HG03175 (cell line): ENCODE results near the gene RUNX3.

Source experiments
- ATAC-seq: cut with Tn5 transposase; IDR thresholded peaks from one replicate; pipeline ENCODE4 v1.9.1; 2021; ENCODE audit warnings: mild to moderate bottlenecking, moderate library complexity; ENCODE audit not compliant: unreplicated experiment

RUNX3 gene

GRCh38 chr1:24866211-24867083 lies 63.6 kb downstream of the RUNX3 start:
- ATAC-seq = no peak

DNA sequence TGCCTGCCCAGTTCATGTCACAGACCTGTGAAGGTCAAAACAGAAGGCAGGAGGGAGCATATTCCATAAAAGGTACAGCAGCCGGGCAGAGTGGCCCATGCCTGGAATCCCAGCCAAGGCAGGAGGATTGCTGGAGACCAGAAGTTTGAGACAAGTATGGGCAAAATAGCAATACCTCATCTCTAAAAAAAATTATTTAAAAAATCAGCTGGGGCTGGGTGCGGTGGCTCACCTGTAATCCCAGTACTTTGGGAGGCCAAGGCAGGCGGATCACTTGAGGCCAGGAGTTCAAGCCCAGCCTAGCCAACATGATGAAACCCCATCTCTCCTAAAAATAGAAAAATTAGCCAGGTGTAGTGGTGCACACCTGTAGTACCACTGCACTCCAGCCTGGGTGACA lies 64.5 kb downstream of the RUNX3 start:
- ATAC-seq = no peak

DNA sequence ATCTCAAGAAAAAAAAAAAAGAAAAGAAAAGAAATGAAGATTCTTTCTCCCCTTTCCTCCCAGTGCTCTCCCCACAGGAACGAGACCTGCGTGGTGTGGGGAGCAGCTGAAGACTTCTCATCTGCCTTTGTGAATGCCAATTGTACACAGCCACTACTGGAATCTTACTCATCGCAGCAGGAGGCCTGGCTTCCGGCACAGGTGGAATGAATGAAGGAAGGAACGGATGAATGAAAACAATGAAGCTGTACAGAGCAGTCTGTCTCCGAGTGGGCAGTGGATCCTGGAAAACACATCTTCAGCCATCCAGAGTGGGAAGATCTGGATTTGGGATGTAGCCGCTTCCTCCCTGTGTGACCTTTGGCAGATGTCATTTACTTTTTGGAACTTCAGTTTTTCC lies 64.9 kb downstream of the RUNX3 start:
- no peak for ATAC-seq

GRCh38 chr1:24864370-24864777 lies 65.7 kb downstream of the RUNX3 start:
- ATAC-seq = no peak

DNA sequence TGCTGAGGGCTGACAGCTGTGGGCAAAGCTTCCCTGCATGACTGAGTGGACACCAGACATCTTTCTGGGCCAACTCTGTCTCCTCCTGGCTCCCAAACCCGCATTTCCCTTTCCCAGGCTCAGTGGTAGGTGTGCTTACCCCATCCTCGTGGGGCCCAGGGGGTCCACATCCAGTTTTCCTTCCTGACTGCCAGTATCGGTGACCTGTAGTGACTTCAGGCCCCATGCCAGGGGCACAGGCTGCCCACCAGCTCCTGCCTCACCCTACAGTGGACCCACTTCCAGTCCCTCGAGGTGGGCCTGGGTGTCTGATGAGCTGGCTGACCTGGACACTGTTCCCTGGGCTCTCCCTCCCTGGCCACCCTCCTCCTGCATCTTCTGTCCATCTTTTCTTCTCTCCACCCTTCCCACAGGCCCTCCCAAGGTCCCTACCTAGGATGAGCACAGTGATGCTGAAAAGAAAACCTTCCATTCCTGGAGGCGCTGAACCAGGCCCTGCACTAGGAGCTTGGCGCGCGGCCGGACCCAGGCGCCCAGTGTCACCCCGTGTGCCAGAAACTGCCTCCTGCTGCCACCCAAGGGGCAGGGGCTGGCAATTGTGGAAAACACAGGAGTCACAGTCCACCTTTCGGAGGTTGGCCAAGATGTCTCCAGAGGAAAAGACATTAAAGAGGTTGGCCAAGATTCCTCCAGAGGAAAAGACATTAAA lies 67.1 kb downstream of the RUNX3 start:
- no peak for ATAC-seq

DNA sequence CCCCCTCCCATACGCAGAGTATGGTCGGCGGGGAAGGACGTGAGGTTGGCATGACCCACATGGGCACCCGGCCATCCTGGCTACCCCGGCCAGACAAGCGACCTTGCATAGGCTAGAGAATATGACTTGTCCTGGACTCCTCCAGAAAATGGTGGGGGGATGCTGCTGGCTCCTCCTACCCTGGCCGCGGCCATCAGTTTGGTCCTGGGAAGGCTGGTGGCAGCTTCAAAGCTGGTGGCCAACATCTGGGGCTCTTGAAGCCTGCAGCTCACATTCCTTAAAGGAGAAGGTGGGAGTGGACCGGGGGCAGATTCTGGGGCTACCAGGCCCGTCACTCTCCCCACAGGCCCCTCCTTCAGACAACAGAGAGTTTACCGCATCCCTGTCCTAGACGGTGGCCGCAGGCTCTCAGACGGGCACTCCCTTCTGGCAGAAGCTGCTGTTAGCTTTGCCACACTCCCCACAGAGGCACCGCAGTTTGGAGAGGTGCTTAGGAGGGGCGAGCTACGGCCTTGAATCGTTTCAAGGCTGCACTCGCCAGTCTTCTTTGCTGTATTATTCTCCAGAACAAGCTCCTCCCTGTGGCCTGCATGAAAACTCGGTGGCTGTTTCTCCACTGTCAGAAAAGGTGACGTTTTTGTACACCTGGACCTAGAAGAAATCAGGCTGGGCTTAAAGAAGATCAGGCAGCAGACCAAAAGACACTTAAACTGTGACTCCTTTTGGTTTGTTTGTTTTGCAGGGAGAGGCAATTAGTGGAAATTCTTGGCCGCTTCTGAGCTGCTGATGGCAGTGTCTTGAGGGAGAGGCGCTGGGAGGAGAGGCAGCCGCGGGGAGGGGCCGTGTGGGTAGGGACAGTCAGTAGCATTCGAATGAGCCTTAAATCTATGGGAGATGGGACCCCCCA lies 68.0 kb downstream of the RUNX3 start:
- no peak for ATAC-seq

DNA sequence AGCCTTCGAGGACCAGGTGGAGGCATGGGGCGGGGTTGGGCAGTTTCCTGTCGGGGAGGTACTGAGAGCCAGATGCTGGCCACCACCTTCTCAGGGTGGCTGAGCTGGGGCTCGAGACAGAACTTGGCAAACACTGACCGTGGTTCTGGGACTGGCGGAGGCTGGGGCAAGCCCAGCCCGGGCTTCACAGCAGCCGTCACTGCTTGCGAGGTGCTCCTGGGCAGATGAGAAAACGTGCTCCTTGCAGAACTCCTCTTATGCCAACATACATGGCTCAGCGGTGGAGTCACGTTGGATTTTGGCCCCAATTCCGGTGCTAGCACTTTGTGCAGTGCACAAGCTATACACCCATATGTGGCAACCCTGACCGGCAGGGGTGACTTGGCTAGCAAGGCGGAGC lies 69.2 kb downstream of the RUNX3 start:
- ATAC-seq = no peak

DNA sequence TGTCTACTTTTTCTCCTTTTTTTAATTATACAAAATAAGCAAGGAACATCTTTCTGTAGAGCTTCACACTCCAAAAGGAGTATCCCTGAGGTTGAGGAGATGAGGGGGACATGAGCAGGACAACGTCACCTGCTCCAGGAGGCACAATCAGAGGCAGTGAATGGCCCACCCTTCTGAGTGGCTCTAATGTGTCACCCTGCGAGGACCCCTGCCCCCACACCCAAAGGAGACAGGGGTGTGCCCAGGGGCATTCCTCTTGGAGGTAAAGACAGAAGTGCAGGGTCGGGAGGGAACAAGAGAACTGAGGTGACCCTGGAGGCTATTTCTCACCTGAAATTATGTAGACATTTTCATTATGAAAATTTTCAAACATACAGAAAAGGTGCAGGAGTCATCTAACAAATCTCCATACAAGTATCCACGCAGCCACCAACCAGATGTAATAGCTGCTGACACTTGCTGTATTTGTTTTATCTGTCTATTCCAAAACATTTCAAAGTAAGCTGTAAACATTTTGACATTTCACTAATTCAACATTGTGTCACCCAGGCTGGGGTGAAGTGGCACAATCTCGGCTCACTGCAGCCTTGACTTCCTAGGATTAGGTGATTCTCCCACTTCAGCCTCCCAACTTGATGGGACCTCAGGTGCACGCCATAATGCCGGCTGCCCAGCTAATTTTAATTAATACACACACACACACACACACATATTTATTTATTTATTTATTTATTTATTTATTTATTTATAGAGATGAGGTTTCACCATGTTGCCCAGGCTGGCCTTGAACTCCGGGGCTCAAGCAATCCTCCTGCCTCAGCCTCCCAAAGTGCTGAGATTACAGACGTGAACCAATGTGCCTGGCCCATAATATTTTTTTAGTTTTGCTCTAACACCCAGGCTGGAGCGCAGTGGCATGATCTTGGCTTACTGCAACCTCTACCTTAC lies 70.7 kb downstream of the RUNX3 start:
- no peak for ATAC-seq

DNA sequence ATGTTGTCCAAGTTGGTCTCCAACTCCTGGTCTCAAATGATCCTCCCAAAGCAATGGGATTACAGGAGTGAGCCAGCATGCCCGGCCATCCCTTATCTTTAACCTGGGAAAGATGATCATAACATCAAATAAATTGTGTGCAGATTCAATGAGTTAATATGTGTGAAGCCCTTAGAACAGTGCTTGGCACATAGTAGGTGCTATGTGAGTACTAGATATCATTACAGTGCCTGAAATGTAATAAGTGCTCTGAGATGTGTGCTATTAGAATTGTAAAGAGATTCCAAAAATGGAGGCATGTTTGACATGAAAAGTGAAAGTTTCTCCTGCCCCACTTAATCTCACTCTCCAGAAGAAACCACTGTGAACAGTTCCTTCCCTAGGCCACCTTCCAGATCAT lies 71.8 kb downstream of the RUNX3 start:
- ATAC-seq = no peak

DNA sequence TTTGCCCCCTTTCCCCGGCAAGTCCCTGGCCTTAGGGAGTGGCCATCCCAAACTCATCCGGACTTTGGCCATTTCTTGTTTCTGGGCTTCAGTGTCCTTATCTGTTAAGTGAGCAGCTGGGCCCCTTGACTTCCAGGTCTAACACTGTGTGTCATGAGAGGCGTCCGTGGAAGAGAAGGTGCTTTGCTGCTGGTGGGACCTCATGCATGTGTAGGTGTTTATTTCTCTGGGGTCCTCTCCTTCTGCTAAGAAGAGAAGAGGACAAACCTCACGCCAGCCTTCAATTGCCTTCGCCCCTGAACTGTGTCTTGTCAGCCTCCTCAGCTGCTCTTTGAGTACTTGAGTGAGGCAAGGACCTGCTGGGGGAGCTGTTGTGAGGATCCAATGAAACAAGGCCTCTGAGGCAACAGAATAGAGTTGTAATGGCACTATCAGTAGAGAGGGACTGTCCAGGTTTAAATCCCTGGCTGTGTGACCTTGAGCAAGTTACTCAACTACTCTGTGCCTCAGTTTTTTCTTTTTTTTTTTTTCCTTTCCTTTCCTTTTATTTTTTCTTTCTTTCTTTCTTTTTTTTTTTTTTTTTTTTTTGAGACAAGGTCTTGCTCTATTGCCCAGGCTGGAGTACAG lies 72.5 kb downstream of the RUNX3 start:
- no peak for ATAC-seq

DNA sequence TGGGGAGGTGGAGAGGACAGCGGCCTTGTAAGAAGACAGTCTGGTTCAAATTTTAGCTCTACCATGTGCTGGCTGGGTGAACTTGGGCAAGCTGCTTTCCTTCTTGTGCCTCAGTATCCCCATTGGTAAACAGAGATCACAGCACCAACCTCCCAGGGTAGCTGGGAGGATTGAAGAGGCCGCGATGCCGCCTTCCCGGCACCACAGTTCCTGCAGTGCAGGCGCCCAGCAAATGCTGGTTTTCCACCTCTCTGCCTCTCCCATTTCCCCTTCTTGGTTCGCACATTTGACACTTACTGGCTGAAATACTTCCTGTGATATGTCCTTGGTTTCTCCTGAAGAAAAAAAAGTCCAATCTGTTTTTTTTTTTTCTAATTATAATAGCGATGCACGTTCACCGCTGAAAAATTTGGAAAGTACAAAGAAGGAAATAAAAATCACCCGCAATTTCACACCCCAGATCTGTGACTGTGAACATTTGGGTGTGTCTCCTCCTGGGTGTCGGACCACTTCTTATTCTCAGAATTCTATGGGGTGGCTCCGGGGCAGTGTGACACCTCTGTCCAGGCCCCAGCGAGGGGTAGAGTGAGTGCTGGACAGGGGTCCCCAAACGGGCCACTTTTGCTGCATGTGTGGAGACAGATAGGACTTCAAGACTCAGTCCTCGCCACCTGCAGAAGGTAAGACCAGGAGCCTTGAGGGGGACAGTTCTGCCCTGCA lies 73.1 kb downstream of the RUNX3 start:
- ATAC-seq = no peak

GRCh38 chr1:24855474-24855873 lies 74.6 kb downstream of the RUNX3 start:
- no peak for ATAC-seq

- ATAC-seq = no peak
Observed at GRCh38 chr1:24853649-24854048, 76.4 kb downstream of the RUNX3 start.

- ATAC-seq = no peak
Observed at GRCh38 chr1:24850328-24850920, 79.7 kb downstream of the RUNX3 start.

DNA sequence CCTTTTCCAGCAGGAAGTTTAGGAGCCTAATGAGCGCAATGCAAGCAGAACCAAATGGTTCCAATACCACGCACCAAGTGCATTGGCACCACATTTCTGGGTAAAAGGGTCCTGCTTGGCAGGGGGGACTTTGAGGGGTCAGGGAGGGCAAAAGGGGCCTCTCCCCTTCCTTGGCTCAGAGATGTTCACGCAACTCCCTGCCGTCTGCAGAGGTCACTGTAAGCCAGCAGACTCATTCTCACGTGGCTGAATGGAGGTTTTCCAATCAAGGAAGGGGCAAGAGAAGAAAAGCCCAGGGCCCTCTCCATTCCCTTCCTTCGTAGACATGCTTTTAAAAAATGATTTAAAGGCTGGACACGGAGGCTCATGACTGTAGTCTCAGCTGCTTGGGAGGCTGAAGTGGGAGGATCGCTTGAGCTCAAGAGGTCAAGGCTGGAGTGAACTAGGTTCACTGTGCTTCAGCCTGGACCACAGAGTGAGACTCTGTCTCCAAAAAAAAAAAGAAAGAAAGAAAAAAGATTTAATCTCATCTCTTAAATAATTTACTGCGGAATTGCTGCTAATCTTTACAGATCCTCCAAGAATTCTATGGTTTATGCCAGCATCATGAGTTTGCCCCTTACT lies 80.3 kb downstream of the RUNX3 start:
- ATAC-seq = no peak
